ENCODE data around the gene C9orf85.

GRCh38 chr9:72005451-72005850, 94.0 kb downstream of the C9orf85 start:
- TF ChIP-seq FOXJ3 (CRISPR knock-in tag; IDR thresholded peaks at IDR 0.05; ENCODE audit: borderline replicate concordance) (no peak), CTCF (IDR thresholded peaks at IDR 0.05) (no peak), ATF1 (CRISPR knock-in tag; IDR thresholded peaks at IDR 0.05) (no peak), E2F5 (CRISPR knock-in tag; IDR thresholded peaks at IDR 0.05) (no peak), ZNF416 (CRISPR knock-in tag; IDR thresholded peaks at IDR 0.05) (no peak), CBFB (CRISPR knock-in tag; IDR thresholded peaks at IDR 0.05; ENCODE audit: low read depth) (no peak), JUN (CRISPR knock-in tag; IDR thresholded peaks at IDR 0.05) (no peak), MAX (CRISPR knock-in tag; IDR thresholded peaks at IDR 0.05) (no peak), ERG (CRISPR knock-in tag; IDR thresholded peaks at IDR 0.05) (no peak), MLX (CRISPR knock-in tag; IDR thresholded peaks at IDR 0.05) (no peak)

Data from WTC11 (cell line).